BJ (cell line): ENCODE data around the gene G6PC2. TPM values are rescaled to one million over a fixed set of nuclear protein-coding genes. Genes with fewer than 3 reads are reported as not detected.

ENCODE experiments used
- CTCF ChIA-PET: fragments of 350-600 bp; formaldehyde crosslinking; extraction: SDS; loops from one replicate; lab custom pipeline; 2021; ENCODE audit warnings: antibody characterized with exemption, inconsistent platforms; lab: Yijun Ruan, JAX
- POLR2A ChIA-PET: fragments of 300-600 bp; sonication (Branson Sonifier 250); formaldehyde crosslinking; extraction: SDS; loops from one replicate; lab custom pipeline; 2021; ENCODE audit warnings: antibody characterized with exemption; lab: Charles Lee
- DNase-seq: peaks from one replicate; pipeline ENCODE4 v3.0.0-alpha.2; 2011; ENCODE audit warnings: low read depth
- H3K27me3 ChIP-seq: 2 replicates; pipeline ENCODE4 v1.6.0; 2011; ENCODE audit warnings: low read length; ENCODE audit not compliant: control insufficient read depth, insufficient read depth
- H3K36me3 ChIP-seq: 2 replicates; pipeline ENCODE4 v1.5.1; 2011; ENCODE audit warnings: low read length; ENCODE audit not compliant: control insufficient read depth, insufficient read depth
- H3K4me3 ChIP-seq: 2 replicates; pipeline ENCODE4 v1.5.1; 2011; ENCODE audit warnings: low read depth, mild to moderate bottlenecking, control low read depth, low read length
- CTCF ChIP-seq: IDR thresholded peaks from 2 replicates; pipeline ENCODE4 v1.5.1; 2011; ENCODE audit warnings: low read depth, mild to moderate bottlenecking, control low read depth, inconsistent platforms, low read length, moderate library complexity; ENCODE audit not compliant: insufficient read depth
- polyA minus RNA-seq: library from RNA; depleted of rRNA, polyadenylated mRNA; stranded (reverse); fragments of >200 nt; gene quantifications from 2 replicates; pipeline ENCODE4 v1.2.3, GENCODE V29; 2011; rRNA and poly(A)+ RNA removed
- polyA plus RNA-seq: library from polyadenylated mRNA; depleted of rRNA; stranded (reverse); fragments of >200 nt; gene quantifications from 2 replicates; pipeline ENCODE4 v1.2.3, GENCODE V29; 2011; rRNA removed

Gene G6PC2, protein sequence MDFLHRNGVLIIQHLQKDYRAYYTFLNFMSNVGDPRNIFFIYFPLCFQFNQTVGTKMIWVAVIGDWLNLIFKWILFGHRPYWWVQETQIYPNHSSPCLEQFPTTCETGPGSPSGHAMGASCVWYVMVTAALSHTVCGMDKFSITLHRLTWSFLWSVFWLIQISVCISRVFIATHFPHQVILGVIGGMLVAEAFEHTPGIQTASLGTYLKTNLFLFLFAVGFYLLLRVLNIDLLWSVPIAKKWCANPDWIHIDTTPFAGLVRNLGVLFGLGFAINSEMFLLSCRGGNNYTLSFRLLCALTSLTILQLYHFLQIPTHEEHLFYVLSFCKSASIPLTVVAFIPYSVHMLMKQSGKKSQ
- polyA plus RNA-seq (not detected in 2 replicates), polyA minus RNA-seq (not detected in 2 replicates)

- ChIA-PET CTCF (no interaction called here), POLR2A (no interaction called here)
- Histone ChIP-seq H3K4me3 (no peak within 1 kb of the TSS), H3K27me3 (0 out of 2 replicates have a peak, but pooled peaks cover 1% of the 10 kb centered on the region), H3K36me3 (no peaks in the 10 kb centered on the region)
- TF ChIP-seq CTCF = no peak
- DNase-seq = no peak
Measured at GRCh38 chr2:168901003-168901402, at the start of gene G6PC2. G6PC2 (plus strand) TSS chr2:168901291; CDS start chr2:168901332, 41 bp downstream.

- no peaks in the 10 kb centered on the region for H3K36me3 ChIP-seq
- no peak overlapping the region for H3K4me3 ChIP-seq
- CTCF ChIA-PET = no interaction called here
- no peak for DNase-seq
- TF ChIP-seq CTCF = no peak
- no peaks in the 10 kb centered on the region for H3K27me3 ChIP-seq
- POLR2A ChIA-PET = no interaction called here
Measured at GRCh38 chr2:168851674-168852320, 49.3 kb upstream of the G6PC2 start.

- no peak for TF ChIP-seq CTCF
- no peaks in the 10 kb centered on the region for H3K36me3 ChIP-seq
- DNase-seq = no peak
- ChIA-PET CTCF (no interaction called here), POLR2A (no interaction called here)
- H3K4me3 ChIP-seq = no peak overlapping the region
- no peaks in the 10 kb centered on the region for H3K27me3 ChIP-seq
Measured at GRCh38 chr2:168852481-168852880, 48.6 kb upstream of the G6PC2 start.

DNA sequence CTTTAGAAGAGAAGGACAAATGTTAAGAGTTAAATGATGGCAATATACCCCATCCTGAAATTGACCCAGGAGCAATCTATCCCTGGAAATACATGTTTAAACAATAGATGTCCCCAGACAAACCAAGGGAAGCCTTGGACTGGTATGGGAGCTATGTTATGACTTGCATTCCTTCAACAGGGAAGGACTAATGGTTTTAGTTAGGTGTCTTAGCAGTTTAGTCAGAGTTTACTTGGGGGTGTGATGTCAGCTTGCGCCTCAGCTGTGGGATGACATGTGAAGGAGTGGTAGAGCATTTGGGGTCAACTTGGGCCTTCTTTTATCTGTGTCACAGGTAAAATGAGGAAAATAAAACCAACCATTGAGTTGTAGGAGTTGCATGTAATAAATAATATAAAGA is 47.6 kb upstream of the G6PC2 start:
- no peak for TF ChIP-seq CTCF
- no peaks in the 10 kb centered on the region for H3K27me3 ChIP-seq
- no peak for DNase-seq
- CTCF ChIA-PET = no interaction called here
- H3K36me3 ChIP-seq = no peaks in the 10 kb centered on the region
- no peak overlapping the region for H3K4me3 ChIP-seq
- POLR2A ChIA-PET = no interaction called here

- Histone ChIP-seq H3K4me3 (no peak overlapping the region), H3K27me3 (no peaks in the 10 kb centered on the region), H3K36me3 (no peaks in the 10 kb centered on the region)
- CTCF ChIA-PET = no interaction called here
- POLR2A ChIA-PET = no interaction called here
- TF ChIP-seq CTCF = no peak
- no peak for DNase-seq
Measured at GRCh38 chr2:168854651-168855050, 46.4 kb upstream of the G6PC2 start.
